Breast epithelium (tissue), 3 donors: Measurements from ENCODE around the gene FAM151B.

ENCODE experiments used
- POLR2A ChIP-seq: fragments of 450-650 bp; IDR thresholded peaks from one replicate; pipeline ENCODE4 v1.6.1; 2016; ENCODE audit warnings: antibody characterized with exemption, mild to moderate bottlenecking, moderate library complexity
- POLR2AphosphoS5 ChIP-seq, 3 donors: sonication (generic); formaldehyde crosslinking; IDR thresholded peaks; one replicate each; pipeline ENCODE4 v1.6.1; 2017; ENCODE audit warnings: antibody characterized with exemption in 3 of 3
- TF ChIP-seq, protein P1 (sequence below), 3 donors: fragments of 450-650 bp; IDR thresholded peaks; one replicate each; pipeline ENCODE4 v1.5.1; 2016 to 2017; ENCODE audit warnings: antibody characterized with exemption in 3 of 3, mild to moderate bottlenecking in 3 of 3, moderate library complexity in 3 of 3

DNA sequence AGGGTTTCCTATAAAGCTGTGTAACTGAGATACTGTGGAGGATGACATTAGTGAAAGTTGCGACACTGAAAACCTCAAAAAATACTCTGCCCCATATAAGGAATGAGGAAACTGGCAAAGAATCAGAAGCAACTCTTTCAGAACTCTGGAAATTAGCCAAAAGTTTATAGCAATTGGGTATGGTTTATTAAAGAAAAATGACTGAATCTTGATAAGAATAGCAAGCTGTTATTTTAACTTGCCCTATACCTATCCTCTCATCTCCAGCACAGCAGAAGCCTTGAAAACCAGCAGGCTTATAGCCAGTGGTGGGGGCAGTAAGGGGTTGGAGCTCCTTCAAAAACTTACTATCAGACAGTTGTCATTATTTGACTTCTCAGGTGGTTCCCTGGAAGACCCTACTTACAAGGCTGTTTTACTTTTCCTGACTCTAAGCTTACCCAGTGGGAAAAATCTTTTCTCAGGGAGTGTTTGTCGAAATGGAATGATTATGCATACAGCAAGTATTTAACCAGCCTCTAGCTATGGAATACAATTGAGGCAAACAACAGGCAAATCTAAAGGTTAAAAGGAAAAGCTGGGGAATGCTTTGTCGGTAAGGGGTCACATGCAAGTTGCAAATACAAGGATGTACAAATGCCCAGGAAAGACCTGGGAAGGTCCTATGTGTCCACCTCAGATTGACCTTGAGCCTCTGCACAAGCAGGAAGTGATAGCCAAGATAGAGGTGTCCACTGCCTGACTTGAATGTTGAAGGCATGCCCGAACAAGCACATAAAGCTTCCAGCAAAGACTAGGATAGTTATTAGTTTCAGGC is 21.0 kb upstream of the FAM151B start:
- TF ChIP-seq, protein P1, sequence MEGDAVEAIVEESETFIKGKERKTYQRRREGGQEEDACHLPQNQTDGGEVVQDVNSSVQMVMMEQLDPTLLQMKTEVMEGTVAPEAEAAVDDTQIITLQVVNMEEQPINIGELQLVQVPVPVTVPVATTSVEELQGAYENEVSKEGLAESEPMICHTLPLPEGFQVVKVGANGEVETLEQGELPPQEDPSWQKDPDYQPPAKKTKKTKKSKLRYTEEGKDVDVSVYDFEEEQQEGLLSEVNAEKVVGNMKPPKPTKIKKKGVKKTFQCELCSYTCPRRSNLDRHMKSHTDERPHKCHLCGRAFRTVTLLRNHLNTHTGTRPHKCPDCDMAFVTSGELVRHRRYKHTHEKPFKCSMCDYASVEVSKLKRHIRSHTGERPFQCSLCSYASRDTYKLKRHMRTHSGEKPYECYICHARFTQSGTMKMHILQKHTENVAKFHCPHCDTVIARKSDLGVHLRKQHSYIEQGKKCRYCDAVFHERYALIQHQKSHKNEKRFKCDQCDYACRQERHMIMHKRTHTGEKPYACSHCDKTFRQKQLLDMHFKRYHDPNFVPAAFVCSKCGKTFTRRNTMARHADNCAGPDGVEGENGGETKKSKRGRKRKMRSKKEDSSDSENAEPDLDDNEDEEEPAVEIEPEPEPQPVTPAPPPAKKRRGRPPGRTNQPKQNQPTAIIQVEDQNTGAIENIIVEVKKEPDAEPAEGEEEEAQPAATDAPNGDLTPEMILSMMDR (IDR thresholded peaks at IDR 0.05) = no peak
- TF ChIP-seq POLR2A (no peak), POLR2AphosphoS5 (IDR thresholded peaks at IDR 0.05) (no peak)
